Activated T-cell treated with anti-CD3 and anti-CD28 coated beads for 1 hour (primary cell): ENCODE measurements around the gene OR2A1.
"Not testable (repeated sequence)": the region's sequence is repeated elsewhere in the genome, so short reads cannot be mapped to it uniquely, and the experiment has no call there.

Source experiments
- DNase-seq: peaks from one replicate; pipeline ENCODE4 v3.0.0-alpha.2; 2020; ENCODE audit warnings: low read depth

OR2A1 gene

DNA sequence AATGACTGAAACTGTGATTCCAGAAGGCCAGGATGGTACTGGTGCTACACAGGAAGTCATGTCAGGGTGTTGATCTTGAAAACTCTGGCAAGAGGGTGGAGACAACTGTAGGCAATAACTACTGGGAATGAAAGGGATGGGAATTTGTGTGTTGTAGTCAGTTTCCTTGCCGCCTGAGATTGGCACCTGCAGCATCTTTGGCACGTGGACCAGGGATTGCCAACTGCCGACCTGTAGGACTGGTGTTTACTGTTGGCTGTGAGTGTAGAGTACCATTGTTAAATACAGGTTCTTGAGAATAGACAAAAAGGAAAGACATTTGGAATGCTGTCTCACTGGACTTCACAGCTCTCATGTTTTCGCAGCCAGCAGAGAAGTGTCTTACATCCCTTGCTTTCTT lies 11.1 kb downstream of the OR2A1 start:
- DNase-seq, result not testable (repeated sequence)

DNA sequence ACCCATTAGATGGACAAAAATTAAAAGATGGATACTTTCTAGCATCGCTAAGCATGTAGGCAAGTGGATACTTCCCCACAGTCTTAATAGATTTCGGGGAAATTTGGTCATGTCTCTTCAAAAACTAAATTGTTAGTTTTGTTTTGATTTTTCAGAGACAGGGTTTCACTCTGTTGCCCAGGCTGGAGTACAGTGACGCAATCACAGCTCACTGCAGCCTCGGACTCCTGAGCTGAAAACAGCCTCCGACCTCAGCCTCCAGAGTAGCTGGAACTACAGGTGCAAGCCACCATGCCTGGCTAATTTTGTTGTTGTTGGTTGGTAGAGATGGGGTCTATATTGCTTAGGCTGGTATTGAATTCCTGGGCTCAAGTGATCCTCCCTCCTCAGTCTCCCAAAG lies 13.6 kb downstream of the OR2A1 start:
- DNase-seq, result not testable (repeated sequence)

DNA sequence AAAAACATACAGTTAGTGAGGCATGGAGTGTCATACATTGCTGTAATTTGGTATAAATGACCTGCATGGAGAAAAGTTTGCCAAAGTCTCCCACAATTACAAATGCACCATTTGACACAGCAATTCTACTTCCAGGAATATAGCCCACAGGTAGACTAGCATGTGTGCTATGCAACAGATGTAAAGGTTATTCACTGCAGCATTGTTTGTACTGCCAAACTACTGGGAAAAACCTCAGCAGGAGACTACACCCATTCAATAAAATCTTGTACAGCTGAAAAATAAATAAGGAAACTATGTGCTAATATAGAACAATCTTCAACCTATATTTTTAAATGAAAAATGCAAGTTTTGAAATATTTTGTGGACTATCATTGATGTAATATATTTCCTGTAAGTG lies 17.8 kb downstream of the OR2A1 start:
- DNase-seq, result not testable (repeated sequence)

DNA sequence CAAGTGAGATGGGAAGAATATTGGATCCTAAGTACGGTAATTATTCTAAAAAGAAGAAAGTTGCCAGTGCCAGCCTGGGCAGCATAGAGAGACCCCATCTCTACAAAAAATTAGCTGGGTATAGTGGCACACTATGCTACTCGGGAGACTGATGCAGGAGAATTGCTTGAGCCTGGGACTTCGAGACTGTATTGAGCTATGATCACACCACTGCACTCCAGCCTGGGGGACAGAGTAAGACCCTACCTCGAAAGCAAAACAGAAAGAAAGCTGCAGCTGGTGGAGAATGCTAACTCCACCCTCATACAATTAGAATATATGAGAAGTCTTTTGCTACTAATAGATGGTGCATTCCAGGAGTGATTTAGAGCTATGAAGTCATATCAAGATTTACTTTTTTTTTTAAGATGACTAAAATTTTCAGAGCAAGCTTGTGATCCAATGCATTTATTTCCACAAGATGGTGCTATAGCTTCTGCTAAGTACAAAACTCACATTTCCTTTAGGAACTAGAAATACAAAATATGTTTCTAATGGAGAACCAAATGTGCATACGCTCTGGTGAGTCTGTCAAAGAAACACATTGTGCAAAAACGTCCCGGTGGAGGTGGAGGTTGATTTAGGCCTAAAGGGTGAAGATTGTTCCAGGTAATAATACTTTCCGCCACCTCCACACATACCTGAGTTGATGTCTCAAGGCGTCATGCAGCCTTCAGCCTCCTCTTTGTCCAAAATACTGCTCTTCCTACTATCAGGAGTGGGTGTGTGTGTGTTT lies 19.2 kb downstream of the OR2A1 start:
- DNase-seq, result not testable (repeated sequence)

DNA sequence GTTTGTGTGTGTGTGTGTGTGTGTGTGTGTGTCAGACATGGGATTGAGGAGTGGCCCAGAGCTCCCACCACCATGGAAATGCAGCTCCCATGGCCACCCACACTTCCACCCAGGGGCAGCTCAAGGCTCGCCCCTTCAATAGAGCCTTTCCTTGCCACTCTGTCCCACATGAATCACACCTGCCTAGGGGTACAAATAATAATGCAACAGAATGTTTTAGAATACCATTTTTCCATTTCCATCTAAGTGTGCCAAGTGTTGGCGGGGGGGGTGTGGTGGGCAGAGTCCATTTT lies 19.7 kb downstream of the OR2A1 start:
- DNase-seq, result not testable (repeated sequence)

DNA sequence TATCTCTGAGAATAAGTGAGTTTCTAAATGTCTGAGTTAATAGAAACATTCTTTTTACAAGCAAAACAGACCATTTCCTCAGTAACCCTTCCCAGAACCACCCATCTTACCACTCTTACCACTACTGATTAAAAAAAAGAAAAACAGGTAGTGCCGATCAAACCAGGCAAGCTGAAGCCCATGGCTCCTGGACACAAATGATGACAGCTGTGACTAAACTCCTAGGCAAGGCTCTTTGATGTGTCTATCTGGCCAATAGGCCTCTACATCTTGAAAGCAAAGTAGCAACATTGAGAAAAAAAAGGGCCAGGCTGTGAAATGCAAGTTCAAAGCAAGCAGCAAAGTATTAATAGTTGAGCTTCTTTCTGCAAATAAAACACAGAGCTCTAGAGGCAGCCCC lies 36.4 kb downstream of the OR2A1 start:
- not testable (repeated sequence) for DNase-seq

DNA sequence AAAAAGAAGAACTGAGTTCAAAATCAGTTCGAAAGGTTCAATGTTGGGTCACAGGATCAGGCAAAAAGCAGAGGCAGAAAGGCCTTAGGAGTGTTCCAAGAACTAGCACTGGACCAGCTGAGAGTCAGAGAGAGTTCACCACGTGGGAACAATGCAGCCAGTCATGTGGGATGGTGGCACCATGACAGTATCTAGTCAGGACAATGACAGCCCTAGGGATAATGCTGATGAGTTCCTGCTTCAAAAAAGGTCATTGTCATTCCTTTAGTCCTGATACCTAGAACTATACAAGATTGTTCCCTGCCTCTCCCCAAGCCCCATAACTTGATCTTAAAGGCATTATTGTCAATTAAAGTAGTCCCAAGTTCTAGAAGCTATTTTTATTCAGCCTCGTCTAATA lies 39.4 kb downstream of the OR2A1 start:
- not testable (repeated sequence) for DNase-seq

DNA sequence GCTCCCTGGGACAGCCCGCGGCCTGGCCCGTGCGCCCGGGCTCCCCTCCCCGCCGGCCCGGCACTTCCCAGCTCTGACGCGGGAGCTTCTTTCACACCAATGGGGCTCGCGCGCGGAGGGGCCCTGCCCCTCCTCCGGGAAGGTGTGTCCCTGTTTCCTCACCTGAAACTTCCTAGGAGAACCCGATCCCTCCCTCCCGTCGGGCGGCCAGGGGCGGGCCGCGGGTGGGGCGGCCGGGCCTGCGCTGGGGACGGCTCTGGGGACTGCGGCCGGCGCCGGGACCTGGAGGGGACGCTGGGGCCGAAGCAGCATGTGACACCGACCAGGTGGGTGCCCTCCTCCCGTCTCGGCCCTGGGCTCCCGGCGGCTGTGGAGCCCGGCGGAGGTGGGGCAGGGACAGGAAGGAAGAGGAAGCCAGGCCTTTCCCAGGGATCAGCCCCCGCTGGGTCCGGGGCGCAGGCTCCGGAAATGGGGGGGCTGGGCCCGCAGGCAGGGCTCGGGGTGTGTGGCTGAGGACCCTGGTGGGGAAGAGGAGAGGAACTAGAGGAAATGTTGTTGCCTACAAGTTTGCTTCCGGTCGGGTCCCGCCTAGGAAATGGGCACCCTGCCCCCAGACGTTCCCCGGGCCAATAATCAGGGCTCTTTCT lies 43.1 kb downstream of the OR2A1 start, which contains the start of gene ARHGEF5:
Gene ARHGEF5 (plus strand): TSS at position 227 of the 647 bp plus-strand sequence. CDS start 7,268 bp downstream, outside the sequence.
- DNase-seq, result not testable (repeated sequence)

DNA sequence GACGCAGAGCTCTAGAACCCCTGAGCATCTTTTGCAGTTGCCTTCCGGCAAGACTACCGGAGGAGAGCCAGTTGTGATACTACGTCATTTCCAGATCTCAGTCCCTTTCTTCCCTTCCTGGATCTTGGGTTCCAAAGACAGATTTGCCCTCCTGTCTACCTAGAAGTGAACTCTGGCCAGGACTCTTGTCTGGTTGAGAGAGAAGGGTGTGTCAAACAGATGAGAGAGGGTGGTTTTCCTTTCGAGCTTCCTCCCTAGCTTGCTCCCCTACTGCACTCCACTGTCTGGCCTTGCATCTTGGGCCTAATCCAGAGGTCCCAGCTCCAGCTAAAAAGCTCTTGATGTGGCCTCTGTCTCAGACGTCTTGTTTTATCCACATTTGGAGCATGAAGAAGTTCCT lies 44.0 kb downstream of the OR2A1 start:
- not testable (repeated sequence) for DNase-seq

DNA sequence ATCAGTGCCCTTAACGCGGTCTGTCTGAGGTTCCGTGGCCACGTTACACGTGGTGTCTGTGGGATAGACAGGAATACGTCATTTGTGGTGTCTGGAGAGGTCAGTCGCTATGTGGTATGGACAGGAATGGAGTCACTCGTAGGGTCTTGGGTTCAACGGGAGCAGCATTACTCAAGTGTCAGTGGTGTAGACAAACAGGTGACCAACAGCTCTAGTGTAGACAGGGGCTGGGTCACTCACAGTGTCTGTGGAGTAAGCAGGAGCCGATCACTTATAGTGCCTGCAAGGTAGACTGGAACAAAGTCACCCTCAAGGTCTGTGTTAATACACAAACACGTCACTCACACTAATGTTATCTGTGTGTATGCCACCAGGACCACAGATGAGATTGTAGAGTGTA lies 44.6 kb downstream of the OR2A1 start:
- DNase-seq, result not testable (repeated sequence)

DNA sequence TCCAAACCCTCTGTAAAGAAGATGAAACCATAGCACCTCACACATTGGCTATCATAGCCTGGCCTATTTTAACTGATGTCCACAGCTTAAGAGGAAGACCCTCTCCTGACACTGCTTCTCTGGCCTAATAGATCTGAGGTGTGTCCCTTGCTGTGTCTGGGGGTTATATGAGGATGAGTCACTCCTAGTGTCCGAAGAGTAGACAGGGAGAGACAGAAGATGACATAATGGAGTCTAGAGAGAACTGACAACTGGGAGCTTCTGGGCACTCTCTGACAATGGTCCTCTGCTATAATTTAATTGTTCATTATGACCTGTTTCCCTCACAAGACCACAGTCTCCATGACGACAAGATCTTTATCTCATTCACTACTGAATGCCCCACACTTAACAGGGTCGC lies 49.8 kb downstream of the OR2A1 start:
- DNase-seq, result not testable (repeated sequence)

DNA sequence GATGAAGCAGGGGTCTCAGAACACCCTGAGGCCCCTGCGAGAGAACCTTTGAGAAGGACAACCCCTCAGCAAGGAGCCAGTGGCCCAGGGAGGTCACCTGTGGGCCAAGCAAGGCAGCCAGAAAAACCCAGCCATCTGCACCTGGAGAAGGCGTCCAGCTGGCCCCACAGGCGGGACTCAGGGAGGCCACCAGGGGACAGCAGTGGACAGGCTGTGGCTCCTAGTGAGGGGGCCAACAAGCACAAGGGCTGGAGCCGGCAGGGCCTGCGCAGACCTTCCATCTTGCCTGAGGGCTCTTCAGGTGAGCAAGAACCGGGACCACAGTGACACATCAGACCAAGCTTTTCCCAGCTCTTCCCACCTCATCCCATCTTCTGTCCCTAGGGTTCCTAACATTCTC lies 53.3 kb downstream of the OR2A1 start:
- DNase-seq, result not testable (repeated sequence)

DNA sequence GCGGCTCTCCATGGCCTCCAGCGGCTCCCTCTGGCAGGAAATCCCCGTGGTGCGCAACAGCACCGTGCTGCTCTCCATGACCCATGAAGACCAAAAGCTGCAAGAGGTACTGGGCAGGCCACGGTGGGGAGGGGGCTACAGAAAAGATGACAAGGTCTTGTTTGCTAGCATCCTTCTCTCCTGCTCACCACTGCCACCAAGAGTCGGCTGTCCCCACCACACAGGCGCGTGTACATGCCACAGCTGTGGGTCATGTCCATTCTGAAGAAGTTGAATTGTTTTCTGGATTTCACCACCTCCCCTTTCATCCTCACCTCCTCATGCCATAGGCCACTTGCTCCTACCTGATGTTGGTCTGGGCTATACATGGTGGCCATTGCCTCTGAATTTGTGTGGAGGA lies 55.0 kb downstream of the OR2A1 start:
- not testable (repeated sequence) for DNase-seq

DNA sequence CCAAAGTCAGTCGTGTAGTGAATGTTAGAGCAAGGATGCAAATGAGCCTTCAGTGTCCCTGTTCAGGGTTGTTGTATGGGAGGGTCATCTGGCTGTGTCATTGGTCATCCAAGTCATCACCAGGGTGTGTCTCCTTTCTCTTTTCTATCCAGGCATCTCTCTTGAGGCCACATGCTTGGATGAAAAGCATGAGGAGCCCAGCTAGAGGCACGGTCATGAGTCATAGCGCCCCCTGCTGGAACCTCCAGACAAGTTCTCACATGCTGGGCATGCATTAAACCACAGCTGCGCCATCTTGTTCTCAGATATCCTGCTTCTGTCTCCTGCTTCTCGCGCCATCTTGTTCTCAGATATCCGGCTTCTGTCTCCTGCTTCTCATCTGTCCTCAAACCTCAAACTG lies 57.0 kb downstream of the OR2A1 start:
- DNase-seq, result not testable (repeated sequence)
